Naive thymus-derived CD8-positive, alpha-beta T cell (primary cell): ENCODE data around the gene AMH. TPM values are rescaled to one million over a fixed set of nuclear protein-coding genes. Genes with fewer than 3 reads are reported as not detected.
"Not testable (repeated sequence)": the region's sequence is repeated elsewhere in the genome, so short reads cannot be mapped to it uniquely, and the experiment has no call there.

Experiments
- ATAC-seq, 2 donors: fragments of 150-1000 bp; cut with Tn5 transposase in 1 of 2; sonication (Bioruptor Pico), chemical (Tn5 transposase) in 1 of 2; 1 replicate in 1 of 2; 2 replicates in 1 of 2; pipeline ENCODE4 v1.10.0; 2021; ENCODE audit warnings: mild to moderate bottlenecking in 2 of 2, moderate library complexity in 2 of 2
- POLR2A ChIA-PET: fragments of 350-600 bp; sonication (Branson Sonifier 250); formaldehyde crosslinking; loops from one replicate; lab custom pipeline; 2021; ENCODE audit warnings: antibody characterized with exemption; lab: Charles Lee
- DNase-seq, 10 donors: peaks; one replicate each; pipeline versions ENCODE4 v3.0.0 to v3.0.0-alpha.2; 2020 to 2022
- H3K27ac Mint-ChIP-seq, 10 donors: one replicate each; pipeline ENCODE4 v1.8.0; 2020 to 2022; ENCODE audit warnings: mild to moderate bottlenecking in 10 of 10, mixed read lengths in 10 of 10, moderate library complexity in 4 of 10, inconsistent platforms in 1 of 10
- H3K27me3 Mint-ChIP-seq, 5 donors: one replicate each; pipeline ENCODE4 v1.8.0; 2021 to 2022; ENCODE audit warnings: mixed read lengths in 5 of 5
- H3K36me3 Mint-ChIP-seq, 3 donors: one replicate each; pipeline ENCODE4 v1.8.0; 2020 to 2022; ENCODE audit warnings: mixed read lengths in 3 of 3, mild to moderate bottlenecking in 2 of 3, inconsistent platforms in 1 of 3
- H3K4me1 Mint-ChIP-seq, 4 donors: one replicate each; pipeline ENCODE4 v1.8.0; 2021 to 2022; ENCODE audit warnings: mixed read lengths in 4 of 4
- H3K4me3 Mint-ChIP-seq, 10 donors: one replicate each; pipeline ENCODE4 v1.8.0; 2020 to 2022; ENCODE audit warnings: mild to moderate bottlenecking in 10 of 10, mixed read lengths in 10 of 10, moderate library complexity in 6 of 10, inconsistent platforms in 1 of 10
- H3K9me3 Mint-ChIP-seq, 9 donors: one replicate each; pipeline ENCODE4 v1.8.0; 2020 to 2022; ENCODE audit warnings: mixed read lengths in 9 of 9, mild to moderate bottlenecking in 3 of 9, inconsistent platforms in 1 of 9, moderate library complexity in 1 of 9
- polyA plus RNA-seq, 3 donors: library from polyadenylated mRNA; unstranded; fragments of 300-500 nt; fragmentation: Illumina TruSeq; gene quantifications; one replicate each; pipeline ENCODE4 v1.2.3, GENCODE V29; 2021
- total RNA-seq, 8 experiments: library from RNA in 2 of 8; stranded (reverse) in 2 of 8; gene quantifications; one replicate each; pipeline ENCODE4 v1.2.3 and lab custom pipeline; 2021 to 2026

Gene AMH
- total RNA-seq: 10 to 100 TPM; 13.6 to 14.0 TPM
- not detected for polyA plus RNA-seq
- total RNA-seq (lab: John Stamatoyannopoulos, UW): 0.37 to 3.3 (median 1.1) reads per million in 6 experiments

- POLR2A ChIA-PET: interaction anchor here (0.6 to 15.8 kb wide), 7 partner anchors 9 to 53 kb away, joined by 3 to 370 read pairs (median 5); partner anchors contain the start of genes PLEKHJ1 and SF3A2
- Mint-ChIP-seq H3K9me3 (no peaks in the 10 kb centered on the region), H3K36me3 (peaks cover 0 to 25% (median 7%) of the 10 kb centered on the region in 3 donors), H3K27ac (no peak within 1 kb of the TSS), H3K4me3 (peak within 1 kb of the TSS in 7 of 10 donors; percentile 6 to 56 (median 26)), H3K27me3 (peaks cover 0 to 4% (median 0%) of the 10 kb centered on the region in 5 donors), H3K4me1 (peaks cover 2 to 17% (median 11%) of the 10 kb centered on the region in 4 donors)
- no peak for DNase-seq
- no peak for ATAC-seq
Observed at GRCh38 chr19:2249010-2249866, at the start of gene AMH. Gene AMH (plus strand): TSS chr19:2249323. CDS start chr19:2249333, 10 bp downstream.

GRCh38 chr19:2199861-2200623 is 49.1 kb upstream of the AMH start:
- Mint-ChIP-seq H3K27me3 (no peaks in the 10 kb centered on the region), H3K27ac (peak overlapping the region in 1 of 10 donors; percentile 37), H3K9me3 (no peaks in the 10 kb centered on the region), H3K4me3 (no peak overlapping the region), H3K36me3 (peaks cover 0 to 17% (median 0%) of the 10 kb centered on the region in 3 donors), H3K4me1 (peaks cover 4 to 13% (median 11%) of the 10 kb centered on the region in 4 donors)
- ATAC-seq (no peak), DNase-seq (no peak)
- POLR2A ChIA-PET: no interaction called here

- H3K4me3 Mint-ChIP-seq, H3K27me3 Mint-ChIP-seq, DNase-seq: not testable (repeated sequence)
Observed at GRCh38 chr19:2200624-2201294, 48.4 kb upstream of the AMH start.

GRCh38 chr19:2201473-2202148 is 47.5 kb upstream of the AMH start:
- peaks cover 4 to 13% (median 12%) of the 10 kb centered on the region in 4 donors for H3K4me1 Mint-ChIP-seq
- ATAC-seq: no peak
- no peak overlapping the region for H3K4me3 Mint-ChIP-seq
- POLR2A ChIA-PET: interaction anchor here (1.4 kb wide), 1 partner anchor 15 kb away, joined by 4 read pairs; no protein-coding TSS in a partner anchor
- H3K27ac Mint-ChIP-seq: peak overlapping the region in 1 of 10 donors; percentile 55
- H3K36me3 Mint-ChIP-seq: peaks cover 0 to 22% (median 2%) of the 10 kb centered on the region in 3 donors
- H3K27me3 Mint-ChIP-seq: no peaks in the 10 kb centered on the region
- no peaks in the 10 kb centered on the region for H3K9me3 Mint-ChIP-seq
- no peak for DNase-seq

More at GRCh38 chr19:2200624-2201294, 48.4 kb upstream of the AMH start:
- ATAC-seq, POLR2A ChIA-PET, H3K9me3 Mint-ChIP-seq: not testable (repeated sequence)
- H3K27ac Mint-ChIP-seq: peak overlapping the region in 1 of 10 donors; percentile 79
- peaks cover 0 to 21% (median 2%) of the 10 kb centered on the region in 3 donors for H3K36me3 Mint-ChIP-seq
- peaks cover 4 to 13% (median 12%) of the 10 kb centered on the region in 4 donors for H3K4me1 Mint-ChIP-seq

GRCh38 chr19:2202366-2202765 is 46.8 kb upstream of the AMH start:
- Mint-ChIP-seq H3K27me3 (no peaks in the 10 kb centered on the region), H3K36me3 (peaks cover 0 to 18% (median 2%) of the 10 kb centered on the region in 3 donors), H3K9me3 (no peaks in the 10 kb centered on the region), H3K4me1 (peaks cover 4 to 10% (median 9%) of the 10 kb centered on the region in 4 donors), H3K27ac (peak overlapping the region in 1 of 10 donors; percentile 44), H3K4me3 (no peak overlapping the region)
- DNase-seq: no peak
- ATAC-seq: no peak
- POLR2A ChIA-PET: interaction anchor here (1.4 kb wide), 1 partner anchor 15 kb away, joined by 4 read pairs; no protein-coding TSS in a partner anchor

GRCh38 chr19:2207008-2207407 is 42.1 kb upstream of the AMH start:
- H3K9me3 Mint-ChIP-seq: no peaks in the 10 kb centered on the region
- DNase-seq (no peak), ATAC-seq (no peak)
- POLR2A ChIA-PET: no interaction called here
- H3K27me3 Mint-ChIP-seq: no peaks in the 10 kb centered on the region
- H3K4me3 Mint-ChIP-seq: no peak overlapping the region
- peaks cover 0 to 32% (median 5%) of the 10 kb centered on the region in 3 donors for H3K36me3 Mint-ChIP-seq
- H3K4me1 Mint-ChIP-seq: peaks cover 0 to 8% (median 4%) of the 10 kb centered on the region in 4 donors
- no peak overlapping the region for H3K27ac Mint-ChIP-seq

- Mint-ChIP-seq H3K27me3 (no peaks in the 10 kb centered on the region), H3K4me1 (peaks cover 0 to 8% (median 4%) of the 10 kb centered on the region in 4 donors), H3K9me3 (no peaks in the 10 kb centered on the region), H3K36me3 (peaks cover 0 to 39% (median 5%) of the 10 kb centered on the region in 3 donors), H3K4me3 (no peak overlapping the region), H3K27ac (peak overlapping the region in 1 of 10 donors; percentile 57)
- POLR2A ChIA-PET: no interaction called here
- ATAC-seq: peak in 1 of 2 donors; percentile 44
- peak in 1 of 10 donors; percentile 5 for DNase-seq
Observed at GRCh38 chr19:2207991-2208860, 40.9 kb upstream of the AMH start.

GRCh38 chr19:2208975-2209374 is 40.1 kb upstream of the AMH start:
- Mint-ChIP-seq H3K27ac (peak overlapping the region in 1 of 10 donors; percentile 57), H3K4me3 (no peak overlapping the region), H3K27me3 (no peaks in the 10 kb centered on the region), H3K9me3 (no peaks in the 10 kb centered on the region), H3K36me3 (peaks cover 0 to 43% (median 5%) of the 10 kb centered on the region in 3 donors), H3K4me1 (peaks cover 0 to 5% (median 3%) of the 10 kb centered on the region in 4 donors)
- no peak for ATAC-seq
- DNase-seq: no peak
- POLR2A ChIA-PET: no interaction called here

- Mint-ChIP-seq H3K27ac (no peak overlapping the region), H3K9me3 (no peaks in the 10 kb centered on the region), H3K27me3 (no peaks in the 10 kb centered on the region), H3K36me3 (peaks cover 0 to 40% (median 5%) of the 10 kb centered on the region in 3 donors), H3K4me1 (peaks cover 0 to 2% (median under 1%) of the 10 kb centered on the region in 4 donors), H3K4me3 (no peak overlapping the region)
- POLR2A ChIA-PET: no interaction called here
- no peak for DNase-seq
- no peak for ATAC-seq
Observed at GRCh38 chr19:2209408-2209807, 39.7 kb upstream of the AMH start.

- peaks cover 0 to 42% (median 5%) of the 10 kb centered on the region in 3 donors for H3K36me3 Mint-ChIP-seq
- H3K4me1 Mint-ChIP-seq: peaks cover 0 to 5% (median 0%) of the 10 kb centered on the region in 4 donors
- ATAC-seq: no peak
- H3K27me3 Mint-ChIP-seq: no peaks in the 10 kb centered on the region
- H3K27ac Mint-ChIP-seq: peak overlapping the region in 1 of 10 donors; percentile 11
- no peak overlapping the region for H3K4me3 Mint-ChIP-seq
- no peaks in the 10 kb centered on the region for H3K9me3 Mint-ChIP-seq
- POLR2A ChIA-PET: no interaction called here
- no peak for DNase-seq
Observed at GRCh38 chr19:2210206-2210605, 38.9 kb upstream of the AMH start.
